H9 (cell line): Measurements from ENCODE around the gene SOCS7. TPM values are rescaled to one million over a fixed set of nuclear protein-coding genes. Genes with fewer than 3 reads are reported as not detected.

ENCODE experiments used
- DNase-seq: peaks from one replicate; pipeline ENCODE4 v3.0.0-alpha.2; 2017
- H2AFZ ChIP-seq: one replicate; pipeline ENCODE4 v1.6.1; 2013; ENCODE audit warnings: mild to moderate bottlenecking, low read length, control low read depth, moderate library complexity
- H2AK5ac ChIP-seq: 2 replicates; pipeline ENCODE4 v1.6.1; 2013; ENCODE audit warnings: low read length, control low read depth, mixed read lengths; ENCODE audit not compliant: insufficient read length
- H2BK120ac ChIP-seq: one replicate; pipeline ENCODE4 v1.6.1; 2013; ENCODE audit warnings: low read depth, mild to moderate bottlenecking, low read length, control low read depth, inconsistent platforms; ENCODE audit not compliant: poor library complexity, severe bottlenecking
- H2BK12ac ChIP-seq: 2 replicates; pipeline ENCODE4 v1.6.1; 2013; ENCODE audit warnings: low read length, control low read depth, mixed read lengths, low read depth; ENCODE audit not compliant: insufficient read length
- H2BK15ac ChIP-seq: 2 replicates; pipeline ENCODE4 v1.6.1; 2013; ENCODE audit warnings: low read depth, low read length, control low read depth
- H2BK20ac ChIP-seq: one replicate; pipeline ENCODE4 v1.6.1; 2013; ENCODE audit warnings: low read depth, mild to moderate bottlenecking, low read length, control low read depth, inconsistent platforms; ENCODE audit not compliant: poor library complexity, severe bottlenecking
- H2BK5ac ChIP-seq: 2 replicates; pipeline ENCODE4 v1.6.1; 2013; ENCODE audit warnings: low read length, control low read depth, mixed read lengths; ENCODE audit not compliant: insufficient read length
- H3K14ac ChIP-seq: 2 replicates; pipeline ENCODE4 v1.6.1; 2013; ENCODE audit warnings: low read length, control low read depth; ENCODE audit not compliant: insufficient read depth
- H3K18ac ChIP-seq: 2 replicates; pipeline ENCODE4 v1.6.1; 2013; ENCODE audit warnings: low read depth, mild to moderate bottlenecking, mixed read lengths, low read length, control low read depth; ENCODE audit not compliant: insufficient read length
- H3K23ac ChIP-seq: 2 replicates; pipeline ENCODE4 v1.6.1; 2013; ENCODE audit warnings: low read length, control low read depth, mixed read lengths, low read depth; ENCODE audit not compliant: insufficient read length
- H3K23me2 ChIP-seq: 2 replicates; pipeline ENCODE4 v1.6.1; 2013; ENCODE audit warnings: low read depth, mild to moderate bottlenecking, mixed read lengths, low read length, control low read depth; ENCODE audit not compliant: insufficient read length, poor library complexity, severe bottlenecking
- H3K27ac ChIP-seq: 2 replicates; pipeline ENCODE4 v1.5.1; 2013; ENCODE audit warnings: low read length, control low read depth, mixed read lengths, low read depth; ENCODE audit not compliant: insufficient read length
- H3K27me3 ChIP-seq: 2 replicates; pipeline ENCODE4 v1.6.1; 2013; ENCODE audit warnings: low read length, control low read depth, inconsistent platforms; ENCODE audit not compliant: insufficient read depth
- H3K4ac ChIP-seq: 2 replicates; pipeline ENCODE4 v1.6.1; 2013; ENCODE audit warnings: low read depth, mild to moderate bottlenecking, control low read depth, inconsistent platforms, low read length, moderate library complexity
- H3K4me1 ChIP-seq: 2 replicates; pipeline ENCODE4 v1.6.1; 2013; ENCODE audit warnings: low read length, control low read depth, inconsistent platforms; ENCODE audit not compliant: insufficient read depth
- H3K4me2 ChIP-seq: 2 replicates; pipeline ENCODE4 v1.6.1; 2013; ENCODE audit warnings: low read length, control low read depth, mixed read lengths; ENCODE audit not compliant: insufficient read length, insufficient read depth
- H3K56ac ChIP-seq: 2 replicates; pipeline ENCODE4 v1.6.1; 2013; ENCODE audit warnings: low read depth, mild to moderate bottlenecking, mixed read lengths, low read length, control low read depth; ENCODE audit not compliant: insufficient read length
- H3K79me1 ChIP-seq: 2 replicates; pipeline ENCODE4 v1.6.1; 2013; ENCODE audit warnings: low read depth, mild to moderate bottlenecking, moderate library complexity, low read length, control low read depth, inconsistent platforms; ENCODE audit not compliant: insufficient read depth, poor library complexity, severe bottlenecking
- H3K79me2 ChIP-seq: 2 replicates; pipeline ENCODE4 v1.6.1; 2013; ENCODE audit warnings: low read length, control low read depth, inconsistent platforms; ENCODE audit not compliant: insufficient read depth
- H3K9ac ChIP-seq: 2 replicates; pipeline ENCODE4 v1.6.1; 2013; ENCODE audit warnings: low read length, control low read depth, mixed read lengths; ENCODE audit not compliant: insufficient read length; ENCODE audit errors: extremely low read depth
- H3K9me3 ChIP-seq: one replicate; pipeline ENCODE4 v1.6.1; 2013; ENCODE audit warnings: low read depth, low read length, inconsistent platforms; ENCODE audit not compliant: control insufficient read depth
- H3T11ph ChIP-seq: one replicate; pipeline ENCODE4 v1.6.1; 2013; ENCODE audit warnings: mild to moderate bottlenecking, low read length, control low read depth, inconsistent platforms
- H4K20me1 ChIP-seq: one replicate; pipeline ENCODE4 v1.6.1; 2013; ENCODE audit not compliant: control insufficient read depth, insufficient read length, insufficient read depth
- H4K5ac ChIP-seq: 2 replicates; pipeline ENCODE4 v1.6.1; 2013; ENCODE audit warnings: low read depth, mild to moderate bottlenecking, mixed read lengths, low read length, control low read depth; ENCODE audit not compliant: insufficient read length
- H4K8ac ChIP-seq: replicated peaks from 2 replicates; pipeline ENCODE4 v1.6.1; 2013; ENCODE audit warnings: low read length, control low read depth, mixed read lengths, low read depth; ENCODE audit not compliant: insufficient read length
- H4K91ac ChIP-seq: 2 replicates; pipeline ENCODE4 v1.6.1; 2013; ENCODE audit warnings: low read depth, mild to moderate bottlenecking, moderate library complexity, mixed read lengths, low read length, control low read depth; ENCODE audit not compliant: insufficient read length
- H3K27ac Mint-ChIP-seq, 3 experiments: 2 replicates in 2 of 3; 3 replicates in 1 of 3; pipeline ENCODE4 v1.8.0; 2020 to 2021; ENCODE audit warnings: mixed read lengths in 3 of 3, mild to moderate bottlenecking in 1 of 3, moderate library complexity in 1 of 3
- H3K27me3 Mint-ChIP-seq: 2 replicates; pipeline ENCODE4 v1.8.0; 2021; ENCODE audit warnings: low read depth, mild to moderate bottlenecking, moderate library complexity, mixed read lengths
- H3K36me3 Mint-ChIP-seq, 3 experiments: 2 replicates in 2 of 3; 3 replicates in 1 of 3; pipeline ENCODE4 v1.8.0; 2020 to 2021; ENCODE audit warnings: low read depth in 3 of 3, mixed read lengths in 3 of 3; ENCODE audit not compliant: insufficient read depth in 1 of 3
- H3K4me1 Mint-ChIP-seq, 2 experiments: 2 replicates each; pipeline ENCODE4 v1.8.0; 2020; ENCODE audit warnings: mixed read lengths in 2 of 2
- H3K4me3 Mint-ChIP-seq, 2 experiments: 2 replicates in 1 of 2; 3 replicates in 1 of 2; pipeline ENCODE4 v1.8.0; 2020 to 2021; ENCODE audit warnings: mild to moderate bottlenecking in 2 of 2, mixed read lengths in 2 of 2, moderate library complexity in 1 of 2
- H3K9me3 Mint-ChIP-seq, 2 experiments: 2 replicates in 1 of 2; 3 replicates in 1 of 2; pipeline ENCODE4 v1.8.0; 2020; ENCODE audit warnings: mild to moderate bottlenecking in 2 of 2, mixed read lengths in 2 of 2, moderate library complexity in 1 of 2
- CTCF ChIP-seq: fragments of 200-600 bp; sonication (generic); conservative IDR thresholded peaks from 3 replicates; pipeline ENCODE4 v1.8.0; 2021; ENCODE audit warnings: antibody characterized with exemption, mild to moderate bottlenecking
- WGBS: extraction: QIAGEN DNeasy Blood & Tissue Kit; methylation state at CpG from one replicate; pipeline ENCODE4 v1.1.7; 2013; ENCODE audit warnings: missing lambda C conversion rate, low lambda C conversion rate, mixed read lengths; ENCODE audit not compliant: insufficient read length; ENCODE audit errors: extremely low coverage; 5-methylcytosine and 5-hydroxymethylcytosine counted together
- total RNA-seq: library from RNA; stranded (reverse); gene quantifications from 2 replicates; pipeline ENCODE4 v1.2.1, GENCODE V29; 2021

SOCS7 gene
- total RNA-seq, 1 experiment from 2014 or later = 31.0 TPM

- no peaks in the 10 kb centered on the region; the same call in 1 of the 2 replicates for H3K27me3 Mint-ChIP-seq
- Histone ChIP-seq H2BK12ac (no peak overlapping the region), H3T11ph (no peak overlapping the region), H3K23ac (no peak overlapping the region), H2BK15ac (no peak overlapping the region), H2BK5ac (no peak overlapping the region), H2BK120ac (no peak overlapping the region), H4K5ac (no peak overlapping the region), H4K91ac (no peak overlapping the region), H3K4ac (no peak overlapping the region), H3K14ac (no peak overlapping the region), H3K56ac (no peak overlapping the region), H3K79me2 (no peaks in the 10 kb centered on the region), H3K27me3 (no peaks in the 10 kb centered on the region), H3K4me2 (no peak overlapping the region), H3K23me2 (no peaks in the 10 kb centered on the region), H3K18ac (no peak overlapping the region), H4K20me1 (no peaks in the 10 kb centered on the region), H3K9me3 (no peaks in the 10 kb centered on the region), H3K79me1 (no peaks in the 10 kb centered on the region), H3K27ac (no peak overlapping the region), H2AK5ac (no peak overlapping the region), H2AFZ (no peak overlapping the region), H2BK20ac (no peak overlapping the region), H3K4me1 (peaks cover 3% of the 10 kb centered on the region; the same call in 1 of the 2 replicates), H3K9ac (no peak overlapping the region), H4K8ac (no peak overlapping the region)
- no CpG with 5 or more reads among the region's 3 CpGs for WGBS
- no peak overlapping the region for H3K4me3 Mint-ChIP-seq
- H3K4me1 Mint-ChIP-seq = peaks cover 25 to 26% of the 10 kb centered on the region in 2 experiments
- no peak for TF ChIP-seq CTCF
- no peaks in the 10 kb centered on the region for H3K9me3 Mint-ChIP-seq
- H3K27ac Mint-ChIP-seq = peak overlapping the region in 1 of 3 experiments; percentile 67; a peak in 2 of 7 replicates
- peaks cover 17 to 45% (median 30%) of the 10 kb centered on the region in 3 experiments; a peak in 6 of 7 replicates for H3K36me3 Mint-ChIP-seq
- DNase-seq = no peak
Measured at GRCh38 chr17:38324141-38324697, 27.4 kb upstream of the SOCS7 start.
